LNCaP clone FGC (cell line): ENCODE data around the gene EPHB1.

Experiments
- DNase-seq: peaks from one replicate; pipeline ENCODE4 v3.0.0-alpha.2; 2011; ENCODE audit warnings: low read depth
- H3K4me3 ChIP-seq: 2 replicates; pipeline ENCODE4 v1.5.1; 2011; ENCODE audit warnings: mild to moderate bottlenecking, low read depth, low read length, control low read depth
- TF ChIP-seq, protein P1 (sequence below): IDR thresholded peaks from 2 replicates; pipeline ENCODE4 v1.5.1; 2012; ENCODE audit warnings: mild to moderate bottlenecking; ENCODE audit not compliant: control insufficient read depth, insufficient read depth; ENCODE audit errors: extremely low read depth

EPHB1 gene

DNA sequence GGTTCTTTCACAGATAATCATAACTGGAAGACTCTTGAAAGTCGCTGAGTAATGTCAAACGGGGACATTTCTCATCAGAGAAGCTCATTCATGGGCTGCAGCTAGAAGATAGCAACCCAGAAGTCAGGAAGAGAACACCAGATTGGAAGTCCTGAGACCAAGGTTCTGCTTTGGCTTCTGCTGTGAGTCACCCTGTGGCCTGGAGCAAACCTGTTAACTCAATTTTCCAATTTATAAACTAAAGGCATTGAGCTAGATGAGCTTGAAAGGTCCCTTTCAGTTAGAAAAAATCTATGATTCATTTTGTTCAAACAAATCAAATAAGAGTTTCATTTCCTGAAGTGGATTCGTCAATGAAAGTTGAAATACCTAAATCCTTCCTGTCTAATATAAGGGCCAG lies 402.2 kb downstream of the EPHB1 start:
- DNase-seq = no peak
- TF ChIP-seq, protein P1, sequence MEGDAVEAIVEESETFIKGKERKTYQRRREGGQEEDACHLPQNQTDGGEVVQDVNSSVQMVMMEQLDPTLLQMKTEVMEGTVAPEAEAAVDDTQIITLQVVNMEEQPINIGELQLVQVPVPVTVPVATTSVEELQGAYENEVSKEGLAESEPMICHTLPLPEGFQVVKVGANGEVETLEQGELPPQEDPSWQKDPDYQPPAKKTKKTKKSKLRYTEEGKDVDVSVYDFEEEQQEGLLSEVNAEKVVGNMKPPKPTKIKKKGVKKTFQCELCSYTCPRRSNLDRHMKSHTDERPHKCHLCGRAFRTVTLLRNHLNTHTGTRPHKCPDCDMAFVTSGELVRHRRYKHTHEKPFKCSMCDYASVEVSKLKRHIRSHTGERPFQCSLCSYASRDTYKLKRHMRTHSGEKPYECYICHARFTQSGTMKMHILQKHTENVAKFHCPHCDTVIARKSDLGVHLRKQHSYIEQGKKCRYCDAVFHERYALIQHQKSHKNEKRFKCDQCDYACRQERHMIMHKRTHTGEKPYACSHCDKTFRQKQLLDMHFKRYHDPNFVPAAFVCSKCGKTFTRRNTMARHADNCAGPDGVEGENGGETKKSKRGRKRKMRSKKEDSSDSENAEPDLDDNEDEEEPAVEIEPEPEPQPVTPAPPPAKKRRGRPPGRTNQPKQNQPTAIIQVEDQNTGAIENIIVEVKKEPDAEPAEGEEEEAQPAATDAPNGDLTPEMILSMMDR = no peak
- no peak overlapping the region for H3K4me3 ChIP-seq

DNA sequence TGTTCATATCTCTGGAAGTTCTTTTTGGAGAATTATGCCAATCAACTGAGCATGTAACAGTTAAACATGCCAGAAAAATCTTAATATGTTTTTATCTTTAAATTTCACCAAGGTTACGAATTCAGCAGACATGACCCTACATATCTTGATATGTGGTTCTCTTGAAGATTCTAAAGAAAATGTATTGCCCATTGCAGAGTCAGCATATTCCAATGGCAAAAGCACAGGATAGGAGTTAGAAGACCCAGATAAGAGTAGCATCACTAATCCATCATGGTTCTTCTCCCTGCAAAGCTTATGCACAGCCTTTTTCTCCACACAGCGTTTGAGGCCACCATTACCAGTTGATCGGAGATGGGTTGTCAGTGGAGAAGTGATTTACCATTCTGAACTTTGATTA lies 402.8 kb downstream of the EPHB1 start:
- DNase-seq = no peak
- no peak overlapping the region for H3K4me3 ChIP-seq
- TF ChIP-seq, protein P1 = no peak

DNA sequence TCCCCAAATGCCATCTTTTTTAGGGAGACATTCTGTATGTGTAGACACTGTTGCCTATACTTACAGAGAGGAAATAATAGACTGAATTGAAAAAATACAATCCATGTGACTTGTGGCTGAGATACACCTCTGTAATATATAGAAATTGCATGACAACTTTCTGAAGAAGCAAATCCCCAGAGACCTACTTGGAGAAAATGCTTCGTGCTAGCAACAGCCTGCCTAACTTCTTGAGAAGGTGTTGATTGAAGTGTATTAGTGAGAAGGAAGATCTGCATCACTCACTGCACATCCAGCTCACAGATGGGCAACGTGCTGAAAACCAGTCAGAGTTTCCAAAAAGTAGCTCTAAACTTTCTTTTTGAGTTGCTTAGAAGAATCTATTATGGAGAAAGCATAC lies 404.1 kb downstream of the EPHB1 start:
- H3K4me3 ChIP-seq = no peak overlapping the region
- no peak for DNase-seq
- TF ChIP-seq, protein P1 = no peak

DNA sequence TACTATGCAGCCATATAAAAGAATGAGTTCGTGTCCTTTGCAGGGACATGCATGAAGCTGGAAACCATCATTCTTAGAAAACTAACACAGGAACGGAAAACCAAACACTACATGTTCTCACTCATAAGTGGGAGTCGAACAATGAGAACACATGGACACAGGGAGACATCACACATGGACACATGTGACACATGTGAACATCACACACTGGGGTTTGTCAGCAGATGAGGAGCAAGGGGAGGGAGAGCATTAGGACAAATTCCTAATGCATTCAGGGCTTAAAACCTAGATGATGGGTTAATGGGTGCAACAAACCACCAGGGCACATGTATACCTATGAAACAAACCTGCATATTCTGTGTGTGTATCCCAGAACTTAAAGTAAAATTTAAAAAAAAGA lies 408.0 kb downstream of the EPHB1 start:
- DNase-seq = no peak
- no peak overlapping the region for H3K4me3 ChIP-seq
- TF ChIP-seq, protein P1 = no peak

DNA sequence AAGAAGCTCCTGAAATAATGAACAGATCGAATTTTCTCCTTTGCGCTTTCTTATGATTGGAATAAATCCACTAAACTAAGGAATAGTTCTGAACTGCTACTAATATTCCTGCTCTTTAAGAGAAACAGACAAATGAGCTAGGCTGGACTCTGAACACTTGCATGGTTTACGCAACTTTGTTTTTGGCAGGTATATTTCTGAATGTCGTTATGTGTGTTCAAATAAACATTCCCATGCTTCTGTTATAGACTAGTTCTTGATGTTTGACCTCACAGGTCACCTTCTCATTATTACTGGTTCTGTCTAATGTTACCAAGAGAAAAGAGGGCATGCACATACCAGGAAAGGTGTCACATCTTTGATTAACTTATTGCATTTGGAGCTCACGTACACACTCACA lies 418.2 kb downstream of the EPHB1 start:
- no peak overlapping the region for H3K4me3 ChIP-seq
- DNase-seq = no peak
- TF ChIP-seq, protein P1 = no peak

DNA sequence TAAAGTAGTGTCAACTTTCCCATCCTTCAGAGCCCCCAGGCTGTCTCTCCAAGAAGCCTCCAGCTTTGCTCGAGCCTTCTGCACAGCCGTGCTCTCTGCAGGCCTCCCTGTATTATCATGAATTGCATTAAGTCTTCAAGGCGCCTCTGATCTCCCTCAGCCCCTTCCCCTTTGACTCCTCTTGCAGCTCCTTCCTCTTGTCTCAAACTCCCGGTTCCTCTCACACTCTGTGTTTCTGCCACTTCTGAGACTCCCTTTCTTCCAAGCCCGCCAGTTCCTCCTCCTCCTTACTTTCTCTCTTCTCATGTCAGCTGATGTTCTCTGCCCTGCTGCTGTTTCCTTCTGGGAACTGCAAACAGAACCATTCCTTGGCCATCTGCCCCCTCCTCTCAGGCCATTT lies 418.8 kb downstream of the EPHB1 start:
- no peak for DNase-seq
- TF ChIP-seq, protein P1 = no peak
- no peak overlapping the region for H3K4me3 ChIP-seq

DNA sequence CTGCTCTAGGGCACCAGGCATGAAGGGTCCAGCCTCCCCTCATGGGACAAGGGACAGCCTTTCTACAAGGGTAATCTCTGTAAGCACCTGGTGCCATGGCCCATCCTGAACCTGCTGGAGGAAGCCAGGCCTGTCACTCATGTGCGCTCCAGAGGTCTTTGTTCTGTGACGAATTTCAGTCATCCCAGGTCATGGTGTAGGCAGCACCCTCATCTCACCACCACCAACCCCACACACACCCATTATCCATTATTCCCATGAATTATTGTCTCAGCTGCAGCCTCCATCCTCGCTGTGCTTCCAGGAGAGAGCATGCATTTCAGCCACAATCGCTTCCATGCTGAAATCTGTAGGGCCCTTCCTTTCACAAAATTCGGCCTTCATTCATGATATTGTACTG lies 419.3 kb downstream of the EPHB1 start:
- TF ChIP-seq, protein P1 = no peak
- no peak overlapping the region for H3K4me3 ChIP-seq
- no peak for DNase-seq
